HG03558 (cell line): Measurements from ENCODE around the gene NHERF1.

Source experiments
- ATAC-seq: cut with Tn5 transposase; IDR thresholded peaks from one replicate; pipeline ENCODE4 v1.9.1; 2021; ENCODE audit warnings: moderate number of reproducible peaks; ENCODE audit not compliant: unreplicated experiment; ENCODE audit errors: extremely low read depth

NHERF1 gene

GRCh38 chr17:74803971-74804370 is 55.5 kb downstream of the NHERF1 start:
- ATAC-seq: no peak

GRCh38 chr17:74804683-74805082 is 56.3 kb downstream of the NHERF1 start:
- no peak for ATAC-seq

GRCh38 chr17:74805591-74805991 is 57.2 kb downstream of the NHERF1 start:
- no peak for ATAC-seq

GRCh38 chr17:74806334-74806733 is 57.9 kb downstream of the NHERF1 start:
- no peak for ATAC-seq

GRCh38 chr17:74807441-74807840 is 59.0 kb downstream of the NHERF1 start:
- ATAC-seq: no peak

- ATAC-seq: no peak
Measured at GRCh38 chr17:74807925-74808324, 59.5 kb downstream of the NHERF1 start.

GRCh38 chr17:74808714-74809430 is 60.4 kb downstream of the NHERF1 start:
- ATAC-seq: no peak

GRCh38 chr17:74810699-74811485 is 62.5 kb downstream of the NHERF1 start:
- no peak for ATAC-seq

- ATAC-seq: no peak
Measured at GRCh38 chr17:74812109-74813009, 63.9 kb downstream of the NHERF1 start.

- ATAC-seq: no peak
Measured at GRCh38 chr17:74814453-74814852, 66.0 kb downstream of the NHERF1 start.

GRCh38 chr17:74815067-74815466 is 66.6 kb downstream of the NHERF1 start:
- ATAC-seq: no peak

GRCh38 chr17:74815550-74816370 is 67.3 kb downstream of the NHERF1 start:
- ATAC-seq: no peak

GRCh38 chr17:74816905-74817620 is 68.6 kb downstream of the NHERF1 start:
- ATAC-seq: no peak

- no peak for ATAC-seq
Measured at GRCh38 chr17:74818291-74818938, 70.0 kb downstream of the NHERF1 start.
